H1 (cell line): ENCODE measurements around the gene SLC35A3. TPM values are rescaled to one million over a fixed set of nuclear protein-coding genes. Genes with fewer than 3 reads are reported as not detected.

Source experiments
- CHD2 ChIP-seq: IDR thresholded peaks from 2 replicates; pipeline ENCODE4 v1.6.1; 2012; ENCODE audit warnings: low read length, improper control_type of control experiment
- PHF8 ChIP-seq: fragments of 200-600 bp; sonication (generic); conservative IDR thresholded peaks from 2 replicates; pipeline ENCODE4 v1.7.1; 2012; ENCODE audit warnings: low read depth, mild to moderate bottlenecking, inconsistent platforms, low read length, moderate library complexity
- SIX5 ChIP-seq: IDR thresholded peaks from 2 replicates; pipeline ENCODE4 v1.6.1; 2011; ENCODE audit warnings: mild to moderate bottlenecking, low read depth, low read length
- polyA plus RNA-seq, 7 experiments: library from polyadenylated mRNA; depleted of rRNA in 3 of 7; stranded (reverse) in 5 of 7; unstranded in 2 of 7; fragments of >200 nt in 5 of 7; fragments of 200-250 nt in 2 of 7; gene quantifications; 1 replicate in 5 of 7; 2 replicates in 1 of 7; 4 replicates in 1 of 7; pipeline versions ENCODE4 v1.2.1 to v1.2.3, GENCODE V29; 2011 to 2013; ENCODE audit warnings: missing spikeins in 2 of 7, mixed read lengths in 2 of 7
- total RNA-seq: library from RNA; stranded (reverse); fragmentation: NEBNext Ultra II Directional; extraction: Animal tissue kit (Norgen Biotek cat#: 25700); gene quantifications from 2 replicates; pipeline ENCODE4 v1.2.1, GENCODE V29; 2021

Gene SLC35A3
- total and polyA plus RNA-seq, 2 of the 8 experiments (the other 6 are each of a cell fraction or from before 2014, with no cell fraction given), result 3.0 to 13.8 TPM

DNA sequence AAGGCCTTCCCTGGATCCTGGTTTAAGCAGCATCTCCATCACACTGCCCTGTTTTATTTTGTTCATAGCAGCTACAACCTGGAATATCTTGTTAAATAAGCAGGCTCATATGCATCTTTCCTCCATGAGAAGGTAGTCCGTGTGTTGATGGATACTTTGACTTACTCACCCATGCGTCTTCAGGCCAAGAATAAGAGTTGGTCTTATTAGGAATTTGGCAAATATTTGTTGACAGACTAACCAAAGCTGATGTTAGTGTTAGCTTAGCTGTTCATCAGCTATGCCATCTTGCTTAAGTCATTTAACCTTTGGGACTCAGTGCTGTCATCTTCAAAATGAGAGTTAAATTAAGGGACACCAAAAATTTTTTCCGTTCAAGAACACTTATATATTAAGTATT is 103.7 kb downstream of the SLC35A3 start (continued):
- TF ChIP-seq CHD2 (no peak), PHF8 (no peak), SIX5 (no peak)
